ENCODE measurements around the gene SETD7.

The SETD7 gene

GRCh38 chr4:139528377-139529005 is 27.5 kb downstream of the SETD7 start:
- TF ChIP-seq CTCF (IDR thresholded peaks at IDR 0.05; ENCODE audit: control insufficient read depth, insufficient read depth, low read depth, low read length, missing control alignments): no peak
- H3K4me3 ChIP-seq (ENCODE audit: control insufficient read depth, low read depth, low read length): no peak overlapping the region
- DNase-seq (ENCODE audit: low read depth): peak; percentile 84

- no peak for TF ChIP-seq CTCF (IDR thresholded peaks at IDR 0.05; ENCODE audit: control insufficient read depth, insufficient read depth, low read depth, low read length, missing control alignments)
- H3K4me3 ChIP-seq (ENCODE audit: control insufficient read depth, low read depth, low read length): no peak overlapping the region
- DNase-seq (ENCODE audit: low read depth): no peak
These were observed 29.1 kb downstream of the SETD7 start for GRCh38 chr4:139526928-139527327.

- no peak for DNase-seq (ENCODE audit: low read depth)
- no peak overlapping the region for H3K4me3 ChIP-seq (ENCODE audit: control insufficient read depth, low read depth, low read length)
- TF ChIP-seq CTCF (IDR thresholded peaks at IDR 0.05; ENCODE audit: control insufficient read depth, insufficient read depth, low read depth, low read length, missing control alignments): no peak
These were observed 30.6 kb downstream of the SETD7 start for GRCh38 chr4:139525414-139525813.

- H3K4me3 ChIP-seq (ENCODE audit: control insufficient read depth, low read depth, low read length): no peak overlapping the region
- TF ChIP-seq CTCF (IDR thresholded peaks at IDR 0.05; ENCODE audit: control insufficient read depth, insufficient read depth, low read depth, low read length, missing control alignments): no peak
- no peak for DNase-seq (ENCODE audit: low read depth)
These were observed 31.9 kb downstream of the SETD7 start for GRCh38 chr4:139524062-139524631.

- DNase-seq (ENCODE audit: low read depth): no peak
- H3K4me3 ChIP-seq (ENCODE audit: control insufficient read depth, low read depth, low read length): no peak overlapping the region
- no peak for TF ChIP-seq CTCF (IDR thresholded peaks at IDR 0.05; ENCODE audit: control insufficient read depth, insufficient read depth, low read depth, low read length, missing control alignments)
These were observed 32.9 kb downstream of the SETD7 start for GRCh38 chr4:139523076-139523475.

- DNase-seq (ENCODE audit: low read depth): no peak
- H3K4me3 ChIP-seq (ENCODE audit: control insufficient read depth, low read depth, low read length): no peak overlapping the region
- TF ChIP-seq CTCF (IDR thresholded peaks at IDR 0.05; ENCODE audit: control insufficient read depth, insufficient read depth, low read depth, low read length, missing control alignments): no peak
These were observed 33.6 kb downstream of the SETD7 start for GRCh38 chr4:139522457-139522856.

Measured in AG09309 (cell line).